Osteocyte (in vitro differentiated cells): Measurements from ENCODE around the gene GLT6D1. TPM values are rescaled to one million over a fixed set of nuclear protein-coding genes. Genes with fewer than 3 reads are reported as not detected.

Source experiments
- DNase-seq: peaks from one replicate; pipeline ENCODE4 v3.0.0; 2021; ENCODE audit warnings: mixed read lengths; ENCODE audit not compliant: unreplicated experiment; ENCODE audit errors: extremely low spot score
- H3K27ac Mint-ChIP-seq: one replicate; pipeline ENCODE4 v1.8.0; 2021; ENCODE audit warnings: mild to moderate bottlenecking, mixed read lengths; ENCODE audit not compliant: unreplicated experiment
- H3K27me3 Mint-ChIP-seq: one replicate; pipeline ENCODE4 v1.8.0; 2021; ENCODE audit warnings: mixed read lengths; ENCODE audit not compliant: unreplicated experiment
- H3K36me3 Mint-ChIP-seq: one replicate; pipeline ENCODE4 v1.8.0; 2021; ENCODE audit warnings: mixed read lengths; ENCODE audit not compliant: unreplicated experiment
- H3K4me1 Mint-ChIP-seq: one replicate; pipeline ENCODE4 v1.8.0; 2021; ENCODE audit warnings: mixed read lengths; ENCODE audit not compliant: unreplicated experiment
- H3K4me3 Mint-ChIP-seq: one replicate; pipeline ENCODE4 v1.8.0; 2021; ENCODE audit warnings: mild to moderate bottlenecking, moderate library complexity, mixed read lengths; ENCODE audit not compliant: unreplicated experiment
- H3K9me3 Mint-ChIP-seq: one replicate; pipeline ENCODE4 v1.8.0; 2021; ENCODE audit warnings: mixed read lengths; ENCODE audit not compliant: unreplicated experiment
- CTCF ChIP-seq: fragments of 200-600 bp; sonication (generic); IDR thresholded peaks from 2 replicates; pipeline ENCODE4 v1.5.0; 2021; ENCODE audit warnings: antibody characterized with exemption, mild to moderate bottlenecking, moderate library complexity
- total RNA-seq: library from RNA; stranded (reverse); gene quantifications from 2 replicates; pipeline ENCODE4 v1.2.1, GENCODE V29; 2021

The GLT6D1 gene
- total RNA-seq, 1 donor from 2014 or later: not detected

DNA sequence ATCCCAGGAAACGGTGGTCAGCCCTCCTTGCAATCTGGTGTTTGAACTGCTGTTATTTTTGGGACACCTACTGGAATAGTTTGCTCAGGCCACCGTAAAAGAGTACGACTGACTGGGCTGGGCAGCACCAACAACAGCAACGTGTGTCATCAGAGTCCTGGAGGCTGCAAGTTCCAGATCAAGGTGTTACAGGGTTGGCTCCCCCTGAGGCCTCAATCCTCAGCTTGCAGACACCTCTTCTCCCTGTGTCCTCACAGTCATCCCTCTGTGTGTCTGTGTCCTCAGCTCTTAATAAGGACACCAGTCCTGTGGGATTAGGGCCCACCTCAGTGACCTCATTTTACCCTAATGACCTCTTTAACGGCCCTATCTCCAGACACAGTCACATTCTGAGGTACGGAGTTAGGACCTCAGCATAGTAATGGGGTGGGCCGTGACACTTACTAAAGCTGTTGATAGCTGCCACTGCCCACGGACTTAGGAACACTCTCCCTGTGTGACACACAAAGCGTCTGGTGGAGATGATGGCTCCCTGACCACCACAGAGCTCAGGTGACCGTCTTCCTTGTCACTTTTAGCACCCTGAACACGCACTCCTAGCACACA lies 16.8 kb downstream of the GLT6D1 start:
- TF ChIP-seq CTCF: no peak
- H3K9me3 Mint-ChIP-seq: peaks cover 10% of the 10 kb centered on the region

DNA sequence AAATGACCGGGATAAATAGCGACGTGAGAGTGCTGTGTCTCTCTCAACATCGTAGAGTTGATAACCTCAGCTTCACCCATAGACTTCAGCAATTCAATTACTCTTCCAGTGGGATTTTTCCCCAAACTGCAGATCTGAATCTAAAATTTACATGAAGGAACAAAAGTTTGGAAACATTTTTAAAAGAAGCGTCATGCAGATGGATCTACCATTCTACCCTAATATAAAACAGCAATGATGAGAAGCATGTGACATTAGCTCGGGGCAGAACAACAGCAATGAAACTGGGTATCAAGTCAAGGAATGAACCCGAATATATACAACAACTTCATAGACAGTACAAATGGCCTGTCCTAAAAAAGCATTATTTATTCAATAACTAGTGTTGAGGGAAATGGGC lies 18.8 kb downstream of the GLT6D1 start:
- DNase-seq: no peak
- Mint-ChIP-seq H3K27ac (no peak overlapping the region), H3K9me3 (no peaks in the 10 kb centered on the region), H3K4me1 (no peaks in the 10 kb centered on the region), H3K36me3 (no peaks in the 10 kb centered on the region), H3K4me3 (no peak overlapping the region), H3K27me3 (peaks cover 6% of the 10 kb centered on the region)
- TF ChIP-seq CTCF: no peak

More for the DNA sequence above, 16.8 kb downstream of the GLT6D1 start:
- Mint-ChIP-seq H3K4me3 (no peak overlapping the region), H3K27me3 (peaks cover 8% of the 10 kb centered on the region), H3K36me3 (no peaks in the 10 kb centered on the region), H3K4me1 (no peaks in the 10 kb centered on the region), H3K27ac (no peak overlapping the region)
- peak; percentile 65 for DNase-seq

DNA sequence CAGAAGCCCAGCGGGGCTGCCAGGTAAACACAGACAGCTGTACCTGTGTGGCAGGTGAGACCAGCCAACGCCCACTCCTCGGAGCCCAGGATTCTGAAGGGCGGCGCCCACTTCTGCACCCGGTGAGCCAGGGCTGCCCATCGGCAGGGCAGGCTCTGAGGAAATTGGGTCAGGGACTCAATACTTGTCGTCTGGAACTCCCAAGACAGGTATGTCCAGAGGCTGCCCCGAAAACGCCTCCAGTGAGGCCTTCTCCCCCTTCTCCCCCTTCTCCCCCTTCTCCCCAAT lies 19.8 kb downstream of the GLT6D1 start:
- no peak for DNase-seq

GRCh38 chr9:135618866-135619598 lies 20.3 kb downstream of the GLT6D1 start:
- H3K4me3 Mint-ChIP-seq: no peak overlapping the region
- no peaks in the 10 kb centered on the region for H3K9me3 Mint-ChIP-seq

More for the DNA sequence above, 19.8 kb downstream of the GLT6D1 start:
- H3K36me3 Mint-ChIP-seq: no peaks in the 10 kb centered on the region
- H3K4me3 Mint-ChIP-seq: no peak overlapping the region
- H3K4me1 Mint-ChIP-seq: no peaks in the 10 kb centered on the region
- H3K9me3 Mint-ChIP-seq: no peaks in the 10 kb centered on the region
- TF ChIP-seq CTCF: no peak
- peaks cover 6% of the 10 kb centered on the region for H3K27me3 Mint-ChIP-seq
- no peak overlapping the region for H3K27ac Mint-ChIP-seq

More at GRCh38 chr9:135618866-135619598, 20.3 kb downstream of the GLT6D1 start:
- peak; percentile 78 for DNase-seq
- no peaks in the 10 kb centered on the region for H3K36me3 Mint-ChIP-seq
- no peak overlapping the region for H3K27ac Mint-ChIP-seq
- no peak for TF ChIP-seq CTCF
- no peaks in the 10 kb centered on the region for H3K4me1 Mint-ChIP-seq
- peaks cover 6% of the 10 kb centered on the region for H3K27me3 Mint-ChIP-seq
